Right ventricle myocardium inferior (tissue), 1 donor: ENCODE measurements around the gene LRRC7. TPM values are rescaled to one million over a fixed set of nuclear protein-coding genes. Genes with fewer than 3 reads are reported as not detected.

Experiments used
- ATAC-seq: fragments of 200-7000 bp; cut with Tn5 transposase; one replicate; pipeline ENCODE4 v1.9.1; 2020; ENCODE audit warnings: mild to moderate bottlenecking, moderate library complexity
- DNase-seq: peaks from one replicate; pipeline ENCODE4 v3.0.0; 2021; ENCODE audit errors: missing footprints
- intact Hi-C: fragments of 100-400 bp; cut with DNase I; formaldehyde crosslinking; loops from one replicate; pipeline ENCODE4 v1.11.0; 2022
- total RNA-seq: library from RNA; stranded (reverse); fragmentation: NEBNext Ultra II Directional; extraction: Animal tissue kit (Norgen Biotek cat#: 25700); gene quantifications from one replicate; pipeline ENCODE4 v1.2.1, GENCODE V29; 2021
- donor health status: DM: no; HTN: yes; CAD: no; lungs with severe emphysema.

The LRRC7 gene
- total RNA-seq, 1 donor from 2014 or later, result 3.3 TPM

GRCh38 chr1:70156529-70157120, 588.9 kb downstream of the LRRC7 start:
- intact Hi-C loops, result no loop called here
- ATAC-seq, result no peak
- DNase-seq, result no peak

GRCh38 chr1:70164350-70164749, 596.6 kb downstream of the LRRC7 start:
- ATAC-seq (no peak), DNase-seq (no peak)
- intact Hi-C loops, result no loop called here

GRCh38 chr1:70168283-70168682, 600.6 kb downstream of the LRRC7 start:
- no peak for ATAC-seq
- DNase-seq, result no peak
- intact Hi-C loops, result no loop called here

- intact Hi-C loops, result no loop called here
- DNase-seq, result no peak
- ATAC-seq, result no peak
Observed at GRCh38 chr1:70169018-70169839, 601.5 kb downstream of the LRRC7 start.

GRCh38 chr1:70171512-70171911, 603.8 kb downstream of the LRRC7 start:
- intact Hi-C loops, result no loop called here
- no peak for ATAC-seq
- no peak for DNase-seq
